ENCODE measurements around the gene MFAP3.
"Not testable (repeated sequence)": the region's sequence is repeated elsewhere in the genome, so short reads cannot be mapped to it uniquely, and the experiment has no call there.

Gene MFAP3

GRCh38 chr5:154038707-154039457 is at the start of gene MFAP3, which contains the start of gene FAM114A2:
Gene MFAP3 (plus strand): TSS chr5:154038967. CDS start chr5:154049723, 10,756 bp downstream.
Gene FAM114A2 (minus strand): TSS chr5:154038910. CDS start chr5:154034953, 3,957 bp downstream.
- DNase-seq = peak; percentile 92

GRCh38 chr5:153991168-153991567 is 47.6 kb upstream of the MFAP3 start:
- no peak for DNase-seq

- no peak for DNase-seq
Observed at GRCh38 chr5:153998010-153998409, 40.8 kb upstream of the MFAP3 start.

GRCh38 chr5:153998768-153999167 is 40.0 kb upstream of the MFAP3 start:
- no peak for DNase-seq

- no peak for DNase-seq
Observed at GRCh38 chr5:153999995-154000394, 38.8 kb upstream of the MFAP3 start.

- DNase-seq = no peak
Observed at GRCh38 chr5:154000703-154001102, 38.1 kb upstream of the MFAP3 start.

GRCh38 chr5:154002093-154002492 is 36.7 kb upstream of the MFAP3 start:
- DNase-seq = peak; percentile 37

GRCh38 chr5:154002511-154003020 is 36.2 kb upstream of the MFAP3 start:
- no peak for DNase-seq

GRCh38 chr5:154005648-154006047 is 33.1 kb upstream of the MFAP3 start:
- no peak for DNase-seq

- no peak for DNase-seq
Observed at GRCh38 chr5:154010660-154011059, 28.1 kb upstream of the MFAP3 start.

GRCh38 chr5:154015071-154015693 is 23.6 kb upstream of the MFAP3 start:
- no peak for DNase-seq

GRCh38 chr5:154018919-154019318 is 19.8 kb upstream of the MFAP3 start:
- not testable (repeated sequence) for DNase-seq

- no peak for DNase-seq
Observed at GRCh38 chr5:154025951-154026350, 12.8 kb upstream of the MFAP3 start.

GRCh38 chr5:154031937-154032489 is 6.8 kb upstream of the MFAP3 start:
- no peak for DNase-seq

GRCh38 chr5:154034944-154035343 is 3.8 kb upstream of the MFAP3 start:
- no peak for DNase-seq

GRCh38 chr5:154038261-154038706 is 483 bp upstream of the MFAP3 start:
- DNase-seq = peak; percentile 65

- DNase-seq = no peak
Observed at GRCh38 chr5:154039458-154039829, 677 bp downstream of the MFAP3 start.

GRCh38 chr5:154042766-154043165 is 4.0 kb downstream of the MFAP3 start:
- DNase-seq = no peak

GRCh38 chr5:154044099-154044498 is 5.3 kb downstream of the MFAP3 start:
- DNase-seq = no peak

GRCh38 chr5:154044581-154044980 is 5.8 kb downstream of the MFAP3 start:
- DNase-seq = no peak

- DNase-seq = no peak
Observed at GRCh38 chr5:154046486-154046885, 7.7 kb downstream of the MFAP3 start.

GRCh38 chr5:154047324-154047723 is 8.6 kb downstream of the MFAP3 start:
- DNase-seq = no peak

GRCh38 chr5:154049636-154050035 is 10.9 kb downstream of the MFAP3 start:
- no peak for DNase-seq

- no peak for DNase-seq
Observed at GRCh38 chr5:154053468-154053867, 14.7 kb downstream of the MFAP3 start.
